NOMO-1 treated with DMSO at 0.1 percent for 48 hours (cell line): ENCODE results near the gene FSTL1.

ENCODE experiments used
- DNase-seq: peaks from one replicate; lab custom pipeline; 2025; ENCODE audit not compliant: unreplicated experiment; lab: John Stamatoyannopoulos, UW

The FSTL1 gene

GRCh38 chr3:120450600-120451271 is at the start of gene FSTL1:
Gene FSTL1 (minus strand): TSS chr3:120450992. CDS start chr3:120450746, 246 bp downstream.
- peak; percentile 35 for DNase-seq

- DNase-seq, result peak; percentile 69
These were observed 48.0 kb upstream of the FSTL1 start for GRCh38 chr3:120498556-120499346.

- DNase-seq, result no peak
These were observed 47.0 kb upstream of the FSTL1 start for GRCh38 chr3:120497818-120498217.

GRCh38 chr3:120497336-120497735 is 46.5 kb upstream of the FSTL1 start:
- DNase-seq, result no peak

- no peak for DNase-seq
These were observed 45.6 kb upstream of the FSTL1 start for GRCh38 chr3:120496278-120497002.

GRCh38 chr3:120495809-120496208 is 45.0 kb upstream of the FSTL1 start:
- DNase-seq, result no peak

GRCh38 chr3:120492103-120492502 is 41.3 kb upstream of the FSTL1 start:
- DNase-seq, result no peak

GRCh38 chr3:120489421-120489820 is 38.6 kb upstream of the FSTL1 start:
- DNase-seq, result no peak

- no peak for DNase-seq
These were observed 37.5 kb upstream of the FSTL1 start for GRCh38 chr3:120488296-120488695.

- DNase-seq, result no peak
These were observed 36.4 kb upstream of the FSTL1 start for GRCh38 chr3:120487191-120487650.

GRCh38 chr3:120481081-120481480 is 30.3 kb upstream of the FSTL1 start:
- peak; percentile 5 for DNase-seq

- DNase-seq, result no peak
These were observed 27.0 kb upstream of the FSTL1 start for GRCh38 chr3:120477781-120478180.

- DNase-seq, result no peak
These were observed 25.1 kb upstream of the FSTL1 start for GRCh38 chr3:120475722-120476377.

- no peak for DNase-seq
These were observed 23.3 kb upstream of the FSTL1 start for GRCh38 chr3:120473896-120474675.

GRCh38 chr3:120473389-120473788 is 22.6 kb upstream of the FSTL1 start:
- DNase-seq, result no peak

- no peak for DNase-seq
These were observed 21.5 kb upstream of the FSTL1 start for GRCh38 chr3:120472121-120472844.

- DNase-seq, result no peak
These were observed 20.9 kb upstream of the FSTL1 start for GRCh38 chr3:120471643-120472042.

- no peak for DNase-seq
These were observed 20.1 kb upstream of the FSTL1 start for GRCh38 chr3:120470870-120471269.

- DNase-seq, result no peak
These were observed 19.1 kb upstream of the FSTL1 start for GRCh38 chr3:120469882-120470301.

- no peak for DNase-seq
These were observed 18.6 kb upstream of the FSTL1 start for GRCh38 chr3:120469440-120469839.
